IMR-90 (cell line): Measurements from ENCODE around the gene PITPNM1. TPM values are rescaled to one million over a fixed set of nuclear protein-coding genes. Genes with fewer than 3 reads are reported as not detected.

Source experiments
- ATAC-seq: fragments of 200-7000 bp; cut with Tn5 transposase; 2 replicates; pipeline ENCODE4 v1.9.1; 2020; ENCODE audit warnings: low read depth, mild to moderate bottlenecking, moderate library complexity
- BruUV-seq: library from RNA; stranded (reverse); fragments of 400-500 nt; replicated peaks from 2 replicates; lab custom pipeline; 2021; lab: Mats Ljungman, UMichigan
- CTCF ChIA-PET: fragments of 300-600 bp; formaldehyde crosslinking; extraction: SDS; loops from one replicate; lab custom pipeline; 2021; ENCODE audit warnings: antibody characterized with exemption; lab: Yijun Ruan, JAX
- POLR2A ChIA-PET: fragments of 300-600 bp; sonication (Branson Sonifier 250); formaldehyde crosslinking; loops from one replicate; lab custom pipeline; 2022; ENCODE audit warnings: antibody characterized with exemption; ENCODE audit not compliant: unreplicated experiment; lab: Charles Lee
- DNase-seq: peaks from one replicate; pipeline ENCODE4 v3.0.0; 2013
- H2AFZ ChIP-seq: replicated peaks from 2 replicates; pipeline ENCODE3; 2013; ENCODE audit warnings: low read length, mild to moderate bottlenecking; ENCODE audit not compliant: poor library complexity
- H2AK5ac ChIP-seq: 2 replicates; pipeline ENCODE4 v1.6.1; 2013; ENCODE audit warnings: low read depth, low read length, inconsistent platforms
- H2AK9ac ChIP-seq: replicated peaks from 2 replicates; pipeline ENCODE3; 2013; ENCODE audit warnings: mild to moderate bottlenecking, low read depth, low read length, moderate library complexity; ENCODE audit not compliant: poor library complexity
- H2BK120ac ChIP-seq: 2 replicates; pipeline ENCODE4 v1.6.1; 2013; ENCODE audit warnings: low read depth, low read length, inconsistent platforms
- H2BK15ac ChIP-seq: 3 replicates; pipeline ENCODE4 v1.6.1; 2013; ENCODE audit warnings: low read depth, low read length, inconsistent platforms
- H2BK20ac ChIP-seq: 2 replicates; pipeline ENCODE4 v1.6.1; 2013; ENCODE audit warnings: low read depth, mild to moderate bottlenecking, inconsistent platforms, low read length, moderate library complexity
- H2BK5ac ChIP-seq: 2 replicates; pipeline ENCODE4 v1.6.1; 2013; ENCODE audit warnings: mild to moderate bottlenecking, low read depth, low read length, inconsistent platforms; ENCODE audit not compliant: poor library complexity, severe bottlenecking
- H3K14ac ChIP-seq: replicated peaks from 2 replicates; pipeline ENCODE4 v1.6.1; 2013; ENCODE audit warnings: low read depth, low read length, inconsistent platforms
- H3K18ac ChIP-seq: 2 replicates; pipeline ENCODE4 v1.6.1; 2013; ENCODE audit warnings: low read depth, low read length, control low read depth
- H3K23ac ChIP-seq: 2 replicates; pipeline ENCODE4 v1.6.1; 2013; ENCODE audit warnings: low read depth, low read length, inconsistent platforms
- H3K27ac ChIP-seq: 2 replicates; pipeline ENCODE4 v1.5.1; 2013; ENCODE audit warnings: mild to moderate bottlenecking, control low read depth, low read length; ENCODE audit not compliant: insufficient read depth
- H3K27me3 ChIP-seq: 2 replicates; pipeline ENCODE4 v1.6.1; 2013; ENCODE audit warnings: low read length; ENCODE audit not compliant: control insufficient read depth, insufficient read depth
- H3K36me3 ChIP-seq: 2 replicates; pipeline ENCODE4 v1.6.1; 2013; ENCODE audit warnings: low read length, mixed read lengths; ENCODE audit not compliant: control insufficient read depth, insufficient read depth
- H3K4ac ChIP-seq: 2 replicates; pipeline ENCODE4 v1.6.1; 2013; ENCODE audit warnings: low read depth, low read length, inconsistent platforms
- H3K4me1 ChIP-seq: 2 replicates; pipeline ENCODE4 v1.6.1; 2013; ENCODE audit warnings: low read length, mixed read lengths; ENCODE audit not compliant: control insufficient read depth, insufficient read depth
- H3K4me2 ChIP-seq: 2 replicates; pipeline ENCODE4 v1.6.1; 2013; ENCODE audit warnings: low read depth, mild to moderate bottlenecking, control low read depth, low read length, moderate library complexity
- H3K4me3 ChIP-seq: 2 replicates; pipeline ENCODE4 v1.5.1; 2013; ENCODE audit warnings: low read depth, mild to moderate bottlenecking, control low read depth, low read length, moderate library complexity; ENCODE audit not compliant: insufficient read depth
- H3K56ac ChIP-seq: 2 replicates; pipeline ENCODE4 v1.6.1; 2013; ENCODE audit warnings: low read length, inconsistent platforms; ENCODE audit not compliant: insufficient read depth; ENCODE audit errors: extremely low read depth
- H3K79me1 ChIP-seq, 2 experiments: 2 replicates each; pipeline ENCODE4 v1.6.1; 2013; ENCODE audit warnings: low read length in 2 of 2, inconsistent platforms in 1 of 2, low read depth in 1 of 2
- H3K9ac ChIP-seq: 2 replicates; pipeline ENCODE4 v1.6.1; 2013; ENCODE audit warnings: low read depth, low read length, control low read depth
- H3K9me1 ChIP-seq: 2 replicates; pipeline ENCODE4 v1.6.1; 2013; ENCODE audit warnings: low read length, inconsistent platforms; ENCODE audit not compliant: insufficient read depth
- H3K9me3 ChIP-seq: 2 replicates; pipeline ENCODE4 v1.6.1; 2013; ENCODE audit warnings: low read length; ENCODE audit not compliant: control insufficient read depth, insufficient read depth
- H4K20me1 ChIP-seq: 2 replicates; pipeline ENCODE4 v1.6.1; 2013; ENCODE audit warnings: low read length, inconsistent platforms; ENCODE audit not compliant: insufficient read depth
- H4K5ac ChIP-seq: 2 replicates; pipeline ENCODE4 v1.6.1; 2013; ENCODE audit warnings: mild to moderate bottlenecking, low read depth, low read length, control low read depth
- H4K8ac ChIP-seq, 2 experiments: 2 replicates each; pipeline ENCODE4 v1.6.1; 2013; ENCODE audit warnings: low read depth in 2 of 2, low read length in 2 of 2, control low read depth in 1 of 2, inconsistent platforms in 1 of 2
- H4K91ac ChIP-seq: 2 replicates; pipeline ENCODE4 v1.6.1; 2013; ENCODE audit warnings: low read depth, low read length, inconsistent platforms; ENCODE audit not compliant: insufficient read depth
- BHLHE40 ChIP-seq: fragments of 150-350 bp; IDR thresholded peaks from 2 replicates; pipeline ENCODE4 v1.6.1; 2016; ENCODE audit warnings: mild to moderate bottlenecking, low read depth, low read length
- CEBPB ChIP-seq: IDR thresholded peaks from 2 replicates; pipeline ENCODE4 v1.6.1; 2012; ENCODE audit warnings: low read depth, low read length, improper control_type of control experiment
- CHD1 ChIP-seq: IDR thresholded peaks from 2 replicates; pipeline ENCODE4 v1.6.1; 2012; ENCODE audit warnings: low read depth, low read length, improper control_type of control experiment
- FOS ChIP-seq: fragments of 150-350 bp; IDR thresholded peaks from 2 replicates; pipeline ENCODE4 v1.6.1; 2016; ENCODE audit warnings: low read depth, low read length
- MAFK ChIP-seq: IDR thresholded peaks from 2 replicates; pipeline ENCODE4 v1.6.1; 2012; ENCODE audit warnings: low read depth, low read length, improper control_type of control experiment
- MAZ ChIP-seq: IDR thresholded peaks from 2 replicates; pipeline ENCODE4 v1.6.1; 2012; ENCODE audit warnings: low read depth, mild to moderate bottlenecking, low read length, improper control_type of control experiment, moderate library complexity, borderline replicate concordance
- MXI1 ChIP-seq: IDR thresholded peaks from 2 replicates; pipeline ENCODE4 v1.6.1; 2012; ENCODE audit warnings: low read depth, mild to moderate bottlenecking, low read length, moderate library complexity, borderline replicate concordance
- NFE2L2 ChIP-seq: fragments of 150-350 bp; IDR thresholded peaks from 2 replicates; pipeline ENCODE4 v1.6.1; 2016; ENCODE audit warnings: low read depth, mild to moderate bottlenecking, low read length
- POLR2A ChIP-seq: IDR thresholded peaks from 2 replicates; pipeline ENCODE4 v1.6.1; 2012; ENCODE audit warnings: mild to moderate bottlenecking, low read depth, low read length
- RAD21 ChIP-seq: IDR thresholded peaks from 2 replicates; pipeline ENCODE4 v1.6.1; 2012; ENCODE audit warnings: low read length, improper control_type of control experiment
- RCOR1 ChIP-seq: IDR thresholded peaks from 2 replicates; pipeline ENCODE4 v1.6.1; 2012; ENCODE audit warnings: mild to moderate bottlenecking, low read length, improper control_type of control experiment; ENCODE audit not compliant: insufficient replicate concordance
- RFX5 ChIP-seq: IDR thresholded peaks from 2 replicates; pipeline ENCODE4 v1.8.0; 2012; ENCODE audit warnings: low read depth, mild to moderate bottlenecking, low read length, moderate library complexity
- SMC3 ChIP-seq: fragments of 150-350 bp; IDR thresholded peaks from 2 replicates; pipeline ENCODE4 v1.6.1; 2016; ENCODE audit warnings: low read depth, mild to moderate bottlenecking, antibody characterized with exemption, low read length, moderate library complexity
- WGBS, 2 experiments: methylation state at CpG; one replicate each; pipeline versions ENCODE4 v1.1.5 to v1.1.7; 2013; ENCODE audit warnings: missing lambda C conversion rate in 2 of 2; ENCODE audit not compliant: insufficient read length in 1 of 2; ENCODE audit errors: extremely low coverage in 2 of 2; 5-methylcytosine and 5-hydroxymethylcytosine counted together
- dilution Hi-C: fragments of 300-500 bp; cut with HindIII; formaldehyde crosslinking; loops from one replicate; pipeline ENCODE4 v1.14.3; 2018; ENCODE audit warnings: low sequenced_read_pairs; ENCODE audit not compliant: unreplicated experiment
- in situ Hi-C: fragments of 300-500 bp; cut with MboI; formaldehyde crosslinking; loops from 3 replicates; pipeline ENCODE4 v1.14.3; 2019; ENCODE audit warnings: low sequenced_read_pairs, inconsistent platforms, mixed read lengths
- intact Hi-C: fragments of 100-400 bp; cut with micrococcal nuclease; formaldehyde crosslinking; loops from 2 replicates; pipeline ENCODE4 v1.10.0; 2022
- polyA plus RNA-seq, 3 experiments: library from polyadenylated mRNA; depleted of rRNA; stranded (reverse); fragments of >200 nt; gene quantifications; 2 replicates each; pipeline ENCODE4 v1.2.3, GENCODE V29; 2012; ENCODE audit warnings: low replicate concordance in 1 of 3
- total RNA-seq: library from RNA; depleted of rRNA; stranded (reverse); fragments of >200 nt; gene quantifications from 2 replicates; pipeline ENCODE4 v1.2.3, GENCODE V29; 2012
- TF ChIP-seq, protein P1 (sequence below): conservative IDR thresholded peaks from 2 replicates; pipeline ENCODE4 v1.5.1; 2012; ENCODE audit warnings: mild to moderate bottlenecking, low read depth, low read length, improper control_type of control experiment
- TF ChIP-seq, protein P2 (sequence below): fragments of 150-350 bp; IDR thresholded peaks from 2 replicates; pipeline ENCODE4 v1.6.1; 2016; ENCODE audit warnings: low read depth, mild to moderate bottlenecking, low read length, moderate library complexity, borderline replicate concordance
- TF ChIP-seq, protein P3 (sequence below): fragments of 150-350 bp; IDR thresholded peaks from 2 replicates; pipeline ENCODE4 v1.6.1; 2017; ENCODE audit warnings: mild to moderate bottlenecking, antibody characterized with exemption, low read length, low read depth

PITPNM1 gene
- total and polyA plus RNA-seq, 2 of the 4 experiments (the other 2 are of a cell fraction) = 5.0 to 15.4 TPM

DNA sequence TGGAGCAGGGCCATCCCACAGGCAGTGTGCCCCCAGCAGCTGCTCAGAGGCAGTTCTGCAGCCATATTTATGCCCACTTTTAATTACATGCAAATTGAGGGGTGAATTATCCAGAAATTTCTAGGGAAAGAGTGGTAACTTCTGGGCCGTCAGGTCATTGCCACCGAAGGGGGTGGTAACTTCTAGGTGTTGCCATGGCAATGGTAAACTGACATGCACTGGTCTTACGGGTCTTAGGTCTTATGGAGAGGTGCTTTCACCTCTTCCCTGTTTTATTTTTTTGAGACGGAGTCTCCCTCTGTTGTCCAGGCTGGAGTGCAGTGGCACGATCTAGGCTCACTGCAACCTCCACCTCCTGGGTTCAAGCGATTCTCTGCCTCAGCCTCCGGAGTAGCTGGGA, 32.3 kb downstream of the PITPNM1 start:
- Histone ChIP-seq H4K8ac (no peak overlapping the region), H2AFZ (no peak overlapping the region), H3K27me3 (peaks cover 3% of the 10 kb centered on the region), H4K91ac (no peak overlapping the region), H3K36me3 (no peaks in the 10 kb centered on the region), H3K27ac (no peak overlapping the region), H3K23ac (no peak overlapping the region), H3K9ac (no peak overlapping the region), H4K5ac (no peak overlapping the region), H3K4me1 (peaks cover 4% of the 10 kb centered on the region), H3K4me3 (no peak overlapping the region), H3K9me3 (no peaks in the 10 kb centered on the region), H3K4ac (no peak overlapping the region), H3K18ac (no peak overlapping the region), H3K56ac (no peak overlapping the region), H2BK15ac (no peak overlapping the region), H3K79me1 (peaks cover 0 to 8% of the 10 kb centered on the region in 2 experiments; a peak in 2 of 4 replicates), H3K9me1 (no peaks in the 10 kb centered on the region), H2AK9ac (peak overlapping the region; percentile 72), H4K20me1 (no peaks in the 10 kb centered on the region), H2BK5ac (no peak overlapping the region), H3K14ac (no peak overlapping the region), H3K4me2 (no peak overlapping the region), H2AK5ac (no peak overlapping the region), H2BK120ac (no peak overlapping the region), H2BK20ac (no peak overlapping the region)
- intact Hi-C loops (no loop called here), dilution Hi-C loops (no loop called here), in situ Hi-C loops (no loop called here)
- ChIA-PET CTCF (interaction anchor here (0.6 kb wide), 1 partner anchor 72 kb away, joined by 3 read pairs; no protein-coding TSS in a partner anchor), POLR2A (no interaction called here)
- BruUV-seq = no TSS peak
- WGBS, 2 experiments = no CpG with 5 or more reads among the region's 7 CpGs
- DNase-seq (no peak), ATAC-seq (no peak)
- TF ChIP-seq BHLHE40 (no peak), FOS (no peak), CEBPB (no peak), RCOR1 (no peak), MAZ (no peak), SMC3 (no peak), NFE2L2 (no peak), RAD21 (no peak), MAFK (no peak), POLR2A (no peak), RFX5 (no peak), CHD1 (no peak), MXI1 (no peak)
- TF ChIP-seq, protein P1, sequence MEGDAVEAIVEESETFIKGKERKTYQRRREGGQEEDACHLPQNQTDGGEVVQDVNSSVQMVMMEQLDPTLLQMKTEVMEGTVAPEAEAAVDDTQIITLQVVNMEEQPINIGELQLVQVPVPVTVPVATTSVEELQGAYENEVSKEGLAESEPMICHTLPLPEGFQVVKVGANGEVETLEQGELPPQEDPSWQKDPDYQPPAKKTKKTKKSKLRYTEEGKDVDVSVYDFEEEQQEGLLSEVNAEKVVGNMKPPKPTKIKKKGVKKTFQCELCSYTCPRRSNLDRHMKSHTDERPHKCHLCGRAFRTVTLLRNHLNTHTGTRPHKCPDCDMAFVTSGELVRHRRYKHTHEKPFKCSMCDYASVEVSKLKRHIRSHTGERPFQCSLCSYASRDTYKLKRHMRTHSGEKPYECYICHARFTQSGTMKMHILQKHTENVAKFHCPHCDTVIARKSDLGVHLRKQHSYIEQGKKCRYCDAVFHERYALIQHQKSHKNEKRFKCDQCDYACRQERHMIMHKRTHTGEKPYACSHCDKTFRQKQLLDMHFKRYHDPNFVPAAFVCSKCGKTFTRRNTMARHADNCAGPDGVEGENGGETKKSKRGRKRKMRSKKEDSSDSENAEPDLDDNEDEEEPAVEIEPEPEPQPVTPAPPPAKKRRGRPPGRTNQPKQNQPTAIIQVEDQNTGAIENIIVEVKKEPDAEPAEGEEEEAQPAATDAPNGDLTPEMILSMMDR = no peak
- TF ChIP-seq, protein P2, sequence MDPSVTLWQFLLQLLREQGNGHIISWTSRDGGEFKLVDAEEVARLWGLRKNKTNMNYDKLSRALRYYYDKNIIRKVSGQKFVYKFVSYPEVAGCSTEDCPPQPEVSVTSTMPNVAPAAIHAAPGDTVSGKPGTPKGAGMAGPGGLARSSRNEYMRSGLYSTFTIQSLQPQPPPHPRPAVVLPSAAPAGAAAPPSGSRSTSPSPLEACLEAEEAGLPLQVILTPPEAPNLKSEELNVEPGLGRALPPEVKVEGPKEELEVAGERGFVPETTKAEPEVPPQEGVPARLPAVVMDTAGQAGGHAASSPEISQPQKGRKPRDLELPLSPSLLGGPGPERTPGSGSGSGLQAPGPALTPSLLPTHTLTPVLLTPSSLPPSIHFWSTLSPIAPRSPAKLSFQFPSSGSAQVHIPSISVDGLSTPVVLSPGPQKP = no peak
- TF ChIP-seq, protein P3, sequence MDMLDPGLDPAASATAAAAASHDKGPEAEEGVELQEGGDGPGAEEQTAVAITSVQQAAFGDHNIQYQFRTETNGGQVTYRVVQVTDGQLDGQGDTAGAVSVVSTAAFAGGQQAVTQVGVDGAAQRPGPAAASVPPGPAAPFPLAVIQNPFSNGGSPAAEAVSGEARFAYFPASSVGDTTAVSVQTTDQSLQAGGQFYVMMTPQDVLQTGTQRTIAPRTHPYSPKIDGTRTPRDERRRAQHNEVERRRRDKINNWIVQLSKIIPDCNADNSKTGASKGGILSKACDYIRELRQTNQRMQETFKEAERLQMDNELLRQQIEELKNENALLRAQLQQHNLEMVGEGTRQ = no peak
